HEK293 (cell line): ENCODE results near the gene HAT1.
"Not testable (repeated sequence)": the region's sequence is repeated elsewhere in the genome, so short reads cannot be mapped to it uniquely, and the experiment has no call there.

ENCODE experiments used
- CTCF ChIA-PET: fragments of 350-600 bp; formaldehyde crosslinking; extraction: SDS; loops from one replicate; lab custom pipeline; 2021; ENCODE audit warnings: antibody characterized with exemption; lab: Yijun Ruan, JAX
- POLR2A ChIA-PET: fragments of 300-600 bp; formaldehyde crosslinking; extraction: SDS; loops from one replicate; lab custom pipeline; 2020; ENCODE audit warnings: antibody characterized with exemption, inconsistent platforms; lab: Yijun Ruan, JAX
- H3K27ac ChIP-seq: fragments of 200-500 bp; sonication (Bioruptor generic); 2 replicates; pipeline ENCODE4 v1.5.1; 2014; ENCODE audit warnings: low read depth, low read length, control low read depth, inconsistent platforms; ENCODE audit errors: extremely low read depth
- H3K36me3 ChIP-seq, 2 experiments: fragments of 200-500 bp in 1 of 2; sonication (Bioruptor generic) in 1 of 2; 1 replicate in 1 of 2; 2 replicates in 1 of 2; pipeline ENCODE4 v1.5.1; 2014 to 2017; ENCODE audit warnings: inconsistent platforms in 2 of 2, low read length in 2 of 2; ENCODE audit not compliant: control insufficient read depth in 2 of 2, insufficient read depth in 1 of 2
- H3K4me1 ChIP-seq: fragments of 200-500 bp; sonication (Bioruptor generic); 2 replicates; pipeline ENCODE4 v1.5.1; 2014; ENCODE audit warnings: mild to moderate bottlenecking, low read length, inconsistent platforms; ENCODE audit not compliant: control insufficient read depth, insufficient read depth
- H3K4me3 ChIP-seq: 2 replicates; pipeline ENCODE4 v1.5.1; 2011; ENCODE audit warnings: low read depth, mild to moderate bottlenecking, control low read depth, low read length, moderate library complexity
- H3K9me3 ChIP-seq: fragments of 200-500 bp; sonication (Bioruptor generic); 2 replicates; pipeline ENCODE4 v1.5.1; 2014; ENCODE audit warnings: low read depth, low read length, inconsistent platforms; ENCODE audit not compliant: control insufficient read depth, insufficient read depth
- EGR2 ChIP-seq: fragments of 450-650 bp; formaldehyde crosslinking; IDR thresholded peaks from 2 replicates; pipeline ENCODE4 v1.5.1; 2016; ENCODE audit warnings: low read depth, missing biosample characterization, missing genetic modification characterization
- GLIS1 ChIP-seq: fragments of 450-650 bp; formaldehyde crosslinking; IDR thresholded peaks from 2 replicates; pipeline ENCODE4 v1.5.1; 2016; ENCODE audit warnings: missing biosample characterization, missing genetic modification characterization
- KLF1 ChIP-seq: fragments of 450-650 bp; formaldehyde crosslinking; IDR thresholded peaks from 2 replicates; pipeline ENCODE4 v1.5.1; 2016; ENCODE audit warnings: missing biosample characterization, missing genetic modification characterization
- MZF1 ChIP-seq: fragments of 450-650 bp; formaldehyde crosslinking; IDR thresholded peaks from 2 replicates; pipeline ENCODE4 v1.5.1; 2017; ENCODE audit warnings: missing biosample characterization, missing genetic modification characterization, borderline replicate concordance
- OSR2 ChIP-seq: fragments of 450-650 bp; formaldehyde crosslinking; IDR thresholded peaks from 2 replicates; pipeline ENCODE4 v1.5.1; 2016; ENCODE audit warnings: missing biosample characterization, missing genetic modification characterization
- ZBTB48 ChIP-seq: fragments of 450-650 bp; formaldehyde crosslinking; IDR thresholded peaks from 2 replicates; pipeline ENCODE4 v1.5.1; 2016; ENCODE audit warnings: missing biosample characterization, missing genetic modification characterization
- ZFP3 ChIP-seq: fragments of 450-650 bp; formaldehyde crosslinking; IDR thresholded peaks from 2 replicates; pipeline ENCODE4 v1.5.1; 2016; ENCODE audit warnings: low read depth, missing biosample characterization, missing genetic modification characterization
- ZFP41 ChIP-seq: fragments of 450-650 bp; formaldehyde crosslinking; IDR thresholded peaks from 2 replicates; pipeline ENCODE4 v1.5.1; 2016; ENCODE audit warnings: missing biosample characterization, missing genetic modification characterization, borderline replicate concordance
- ZNF114 ChIP-seq: fragments of 450-650 bp; formaldehyde crosslinking; IDR thresholded peaks from 2 replicates; pipeline ENCODE4 v1.5.0; 2017; ENCODE audit warnings: missing biosample characterization, missing genetic modification characterization
- ZNF16 ChIP-seq: fragments of 450-650 bp; formaldehyde crosslinking; IDR thresholded peaks from 2 replicates; pipeline ENCODE4 v1.5.1; 2016; ENCODE audit warnings: low read depth, missing biosample characterization, missing genetic modification characterization
- ZNF202 ChIP-seq: fragments of 450-650 bp; formaldehyde crosslinking; IDR thresholded peaks from 2 replicates; pipeline ENCODE4 v1.5.1; 2016; ENCODE audit warnings: missing biosample characterization, missing genetic modification characterization, borderline replicate concordance
- ZNF521 ChIP-seq: fragments of 450-650 bp; formaldehyde crosslinking; IDR thresholded peaks from 2 replicates; pipeline ENCODE4 v1.5.1; 2017; ENCODE audit warnings: missing biosample characterization, mild to moderate bottlenecking, missing genetic modification characterization
- ZNF549 ChIP-seq: fragments of 450-650 bp; IDR thresholded peaks from 2 replicates; pipeline ENCODE4 v1.5.1; 2018; ENCODE audit warnings: missing biosample characterization, missing genetic modification characterization, mild to moderate bottlenecking, inconsistent platforms, moderate library complexity
- ZNF555 ChIP-seq: fragments of 450-650 bp; formaldehyde crosslinking; conservative IDR thresholded peaks from 2 replicates; pipeline ENCODE4 v1.5.1; 2017; ENCODE audit warnings: missing biosample characterization, mild to moderate bottlenecking, missing genetic modification characterization, inconsistent platforms
- ZNF571 ChIP-seq: fragments of 450-650 bp; formaldehyde crosslinking; IDR thresholded peaks from 2 replicates; pipeline ENCODE4 v1.5.0; 2017; ENCODE audit warnings: missing biosample characterization, missing genetic modification characterization
- ZNF621 ChIP-seq: fragments of 450-650 bp; formaldehyde crosslinking; IDR thresholded peaks from 2 replicates; pipeline ENCODE4 v1.5.1; 2017; ENCODE audit warnings: missing biosample characterization, missing genetic modification characterization
- ZNF623 ChIP-seq: fragments of 450-650 bp; formaldehyde crosslinking; IDR thresholded peaks from 2 replicates; pipeline ENCODE4 v1.5.1; 2016; ENCODE audit warnings: missing biosample characterization, missing genetic modification characterization
- ZNF654 ChIP-seq: fragments of 450-650 bp; formaldehyde crosslinking; IDR thresholded peaks from 2 replicates; pipeline ENCODE4 v1.5.1; 2016; ENCODE audit warnings: low read depth, missing biosample characterization, missing genetic modification characterization
- ZNF768 ChIP-seq: fragments of 450-650 bp; formaldehyde crosslinking; IDR thresholded peaks from 2 replicates; pipeline ENCODE4 v1.5.1; 2018; ENCODE audit warnings: missing biosample characterization, mild to moderate bottlenecking, missing genetic modification characterization
- ZNF777 ChIP-seq: fragments of 450-650 bp; formaldehyde crosslinking; IDR thresholded peaks from 2 replicates; pipeline ENCODE4 v1.5.1; 2017; ENCODE audit warnings: missing biosample characterization, missing genetic modification characterization, borderline replicate concordance
- ZSCAN16 ChIP-seq: fragments of 450-650 bp; formaldehyde crosslinking; IDR thresholded peaks from 2 replicates; pipeline ENCODE4 v1.5.1; 2016; ENCODE audit warnings: missing biosample characterization, missing genetic modification characterization
- TF ChIP-seq, protein P1 (sequence below): fragments of 450-650 bp; formaldehyde crosslinking; IDR thresholded peaks from 2 replicates; pipeline ENCODE4 v1.5.1; 2016; ENCODE audit warnings: missing biosample characterization, missing genetic modification characterization
- TF ChIP-seq, protein P2 (sequence below): fragments of 450-650 bp; formaldehyde crosslinking; IDR thresholded peaks from 2 replicates; pipeline ENCODE4 v1.5.1; 2017; ENCODE audit warnings: missing biosample characterization, missing genetic modification characterization

The HAT1 gene

DNA sequence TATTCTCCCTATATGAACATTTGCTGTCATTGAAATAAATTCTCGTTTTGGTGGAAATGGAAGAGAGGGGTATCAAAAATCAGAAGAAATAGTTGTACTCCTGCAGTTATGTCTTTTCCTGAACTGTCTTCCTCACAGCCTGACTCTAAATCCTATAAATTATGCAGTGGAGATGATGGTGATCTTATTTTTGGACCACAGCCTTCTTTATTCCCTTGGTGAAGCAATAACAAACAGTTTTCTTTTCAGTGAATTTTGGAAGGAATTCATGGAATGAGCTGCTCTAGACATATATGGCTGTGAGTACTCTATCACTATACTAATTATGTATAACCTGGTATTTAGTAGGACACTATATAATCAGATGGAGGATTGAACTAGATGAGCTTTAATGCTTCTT is 26.5 kb upstream of the HAT1 start:
- POLR2A ChIA-PET: no interaction called here
- Histone ChIP-seq H3K4me1 (no peaks in the 10 kb centered on the region), H3K36me3 (peaks cover 0 to 4% of the 10 kb centered on the region in 2 experiments; a peak in 1 of 3 replicates), H3K4me3 (no peak overlapping the region), H3K9me3 (no peaks in the 10 kb centered on the region), H3K27ac (no peak overlapping the region)
- no peak for TF ChIP-seq ZSCAN16
- no peak for TF ChIP-seq GLIS1
- no peak for TF ChIP-seq ZFP3 (tag by site-specific recombination)
- TF ChIP-seq ZNF555 (tag by site-specific recombination): no peak
- TF ChIP-seq ZNF202 (tag by site-specific recombination): no peak
- CTCF ChIA-PET: no interaction called here

DNA sequence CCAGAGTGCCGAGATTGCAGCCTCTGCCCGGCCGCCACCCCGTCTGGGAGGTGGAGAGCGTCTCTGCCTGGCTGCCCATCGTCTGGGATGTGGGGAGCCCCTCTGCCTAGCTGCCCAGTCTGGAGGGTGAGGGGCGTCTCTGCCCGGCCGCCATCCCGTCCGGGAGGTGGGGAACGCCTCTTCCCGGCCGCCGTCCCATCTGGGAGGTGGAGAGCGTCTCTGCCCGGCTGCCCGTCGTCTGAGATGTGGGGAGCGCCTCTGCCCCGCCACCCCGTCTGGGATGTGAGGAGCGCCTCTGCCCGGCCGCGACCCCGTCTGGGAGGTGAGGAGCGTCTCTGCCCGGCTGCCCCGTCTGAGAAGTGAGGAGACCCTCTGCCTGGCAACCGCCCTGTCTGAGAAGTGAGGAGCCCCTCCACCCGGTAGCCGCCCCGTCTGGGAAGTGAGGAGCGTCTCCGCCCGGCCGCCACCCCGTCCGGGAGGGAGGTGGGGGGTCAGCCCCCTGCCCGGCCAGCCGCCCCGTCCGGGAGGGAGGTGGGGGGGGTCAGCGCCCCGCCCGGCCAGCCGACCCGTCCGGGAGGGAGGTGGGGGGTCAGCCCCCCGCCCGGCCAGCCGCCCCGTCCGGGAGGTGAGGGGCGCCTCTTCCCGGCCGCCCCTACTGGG is 22.5 kb upstream of the HAT1 start:
- H3K9me3 ChIP-seq, H3K4me1 ChIP-seq, POLR2A ChIA-PET, H3K27ac ChIP-seq, H3K36me3 ChIP-seq, H3K4me3 ChIP-seq, CTCF ChIA-PET: not testable (repeated sequence)

DNA sequence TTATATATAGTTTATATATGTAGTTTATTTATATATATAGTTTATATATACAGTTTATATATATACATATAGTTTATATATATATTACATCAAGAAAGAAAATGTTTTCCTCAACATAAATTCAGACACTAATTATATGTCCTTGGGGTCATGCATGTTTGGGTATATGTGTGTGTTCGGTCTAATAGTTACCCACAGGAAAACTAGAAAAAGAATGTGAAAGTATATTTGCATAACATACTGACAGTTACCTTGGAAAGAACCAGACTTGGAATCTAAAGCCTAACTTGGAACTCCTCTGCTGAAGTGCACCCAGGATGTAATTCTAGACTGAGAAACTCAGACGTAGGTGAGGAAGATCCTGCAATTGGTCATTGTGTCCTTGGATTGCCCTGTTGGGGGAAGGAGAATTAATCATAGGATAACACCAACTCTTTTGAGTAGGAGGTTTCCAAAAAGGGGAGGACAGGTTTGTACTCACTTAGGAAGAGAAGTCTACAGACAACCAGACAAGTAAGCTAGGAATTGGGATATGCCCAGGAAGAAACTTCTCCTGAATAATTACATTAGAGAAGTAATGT is 19.3 kb upstream of the HAT1 start:
- POLR2A ChIA-PET: no interaction called here
- Histone ChIP-seq H3K9me3 (no peaks in the 10 kb centered on the region), H3K4me1 (no peaks in the 10 kb centered on the region), H3K4me3 (no peak overlapping the region), H3K36me3 (no peaks in the 10 kb centered on the region), H3K27ac (no peak overlapping the region)
- TF ChIP-seq EGR2 (tag by site-specific recombination) (0 out of 2 replicates have a peak, but pooled peaks have one; percentile 33), KLF1 (tag by site-specific recombination) (no peak)
- CTCF ChIA-PET: no interaction called here

DNA sequence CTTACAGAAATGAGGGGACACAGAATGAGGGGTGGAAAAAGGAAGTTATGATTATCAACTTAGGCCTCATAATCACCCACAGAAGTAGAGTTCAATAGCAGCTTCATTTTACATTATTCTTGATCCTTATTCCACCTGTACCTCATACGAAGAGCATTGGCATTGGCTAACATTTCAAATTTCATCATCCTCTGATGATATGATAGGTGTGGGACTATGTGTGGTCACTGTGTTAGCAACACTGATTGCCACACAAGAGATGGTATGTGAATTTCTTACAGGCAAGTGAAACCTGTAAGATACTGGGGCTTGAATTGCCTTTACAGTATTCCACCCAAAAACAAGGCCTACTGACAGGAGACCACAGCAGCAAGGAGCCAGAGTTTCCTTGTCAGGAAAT is 14.0 kb upstream of the HAT1 start:
- Histone ChIP-seq H3K4me1 (no peaks in the 10 kb centered on the region), H3K4me3 (no peak overlapping the region), H3K27ac (no peak overlapping the region), H3K9me3 (no peaks in the 10 kb centered on the region), H3K36me3 (no peaks in the 10 kb centered on the region)
- no peak for TF ChIP-seq GLIS1
- no peak for TF ChIP-seq OSR2 (tag by site-specific recombination)
- CTCF ChIA-PET: no interaction called here
- POLR2A ChIA-PET: no interaction called here

DNA sequence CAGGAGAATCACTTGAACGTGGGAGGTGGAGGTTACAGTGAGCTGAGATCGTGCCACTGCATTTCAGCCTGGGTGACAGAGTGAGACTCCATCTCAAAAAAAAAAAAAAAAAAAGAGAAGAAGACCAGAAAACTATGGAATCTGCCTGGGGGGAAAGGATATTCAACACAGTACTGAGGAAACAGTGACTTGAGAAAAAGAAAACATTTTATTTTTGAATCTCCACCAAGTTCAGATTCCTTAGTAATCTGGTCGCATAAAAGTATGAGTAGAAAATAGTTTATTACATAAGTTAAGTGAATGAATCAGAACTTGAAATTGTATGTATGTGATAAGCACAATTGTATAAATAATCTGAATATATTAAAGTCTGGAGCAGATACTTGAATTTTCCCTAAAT is 13.0 kb upstream of the HAT1 start:
- Histone ChIP-seq H3K4me3 (no peak overlapping the region), H3K9me3 (no peaks in the 10 kb centered on the region), H3K27ac (no peak overlapping the region), H3K36me3 (no peaks in the 10 kb centered on the region), H3K4me1 (no peaks in the 10 kb centered on the region)
- ChIA-PET POLR2A (interaction anchor here (0.7 kb wide), 1 partner anchor 194 kb away, joined by 7 read pairs; the partner anchor contains the start of gene DLX2), CTCF (no interaction called here)
- TF ChIP-seq ZNF521 (no peak), ZNF549 (tag by site-specific recombination) (no peak), MZF1 (tag by site-specific recombination) (no peak), ZNF654 (tag by site-specific recombination) (no peak), ZNF768 (tag by site-specific recombination) (no peak), ZNF571 (tag by site-specific recombination) (no peak), ZNF114 (tag by site-specific recombination) (no peak), ZNF621 (tag by site-specific recombination) (no peak), ZNF623 (no peak), ZBTB48 (tag by site-specific recombination) (no peak), ZNF777 (tag by site-specific recombination) (no peak), ZNF16 (tag by site-specific recombination) (no peak), ZFP41 (tag by site-specific recombination) (no peak)
- TF ChIP-seq, protein P1, sequence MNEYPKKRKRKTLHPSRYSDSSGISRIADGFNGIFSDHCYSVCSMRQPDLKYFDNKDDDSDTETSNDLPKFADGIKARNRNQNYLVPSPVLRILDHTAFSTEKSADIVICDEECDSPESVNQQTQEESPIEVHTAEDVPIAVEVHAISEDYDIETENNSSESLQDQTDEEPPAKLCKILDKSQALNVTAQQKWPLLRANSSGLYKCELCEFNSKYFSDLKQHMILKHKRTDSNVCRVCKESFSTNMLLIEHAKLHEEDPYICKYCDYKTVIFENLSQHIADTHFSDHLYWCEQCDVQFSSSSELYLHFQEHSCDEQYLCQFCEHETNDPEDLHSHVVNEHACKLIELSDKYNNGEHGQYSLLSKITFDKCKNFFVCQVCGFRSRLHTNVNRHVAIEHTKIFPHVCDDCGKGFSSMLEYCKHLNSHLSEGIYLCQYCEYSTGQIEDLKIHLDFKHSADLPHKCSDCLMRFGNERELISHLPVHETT (tag by site-specific recombination): no peak
- TF ChIP-seq, protein P2, sequence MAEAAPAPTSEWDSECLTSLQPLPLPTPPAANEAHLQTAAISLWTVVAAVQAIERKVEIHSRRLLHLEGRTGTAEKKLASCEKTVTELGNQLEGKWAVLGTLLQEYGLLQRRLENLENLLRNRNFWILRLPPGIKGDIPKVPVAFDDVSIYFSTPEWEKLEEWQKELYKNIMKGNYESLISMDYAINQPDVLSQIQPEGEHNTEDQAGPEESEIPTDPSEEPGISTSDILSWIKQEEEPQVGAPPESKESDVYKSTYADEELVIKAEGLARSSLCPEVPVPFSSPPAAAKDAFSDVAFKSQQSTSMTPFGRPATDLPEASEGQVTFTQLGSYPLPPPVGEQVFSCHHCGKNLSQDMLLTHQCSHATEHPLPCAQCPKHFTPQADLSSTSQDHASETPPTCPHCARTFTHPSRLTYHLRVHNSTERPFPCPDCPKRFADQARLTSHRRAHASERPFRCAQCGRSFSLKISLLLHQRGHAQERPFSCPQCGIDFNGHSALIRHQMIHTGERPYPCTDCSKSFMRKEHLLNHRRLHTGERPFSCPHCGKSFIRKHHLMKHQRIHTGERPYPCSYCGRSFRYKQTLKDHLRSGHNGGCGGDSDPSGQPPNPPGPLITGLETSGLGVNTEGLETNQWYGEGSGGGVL (tag by site-specific recombination): no peak
